Measurements from ENCODE around the gene DIS3L2. TPM values are rescaled to one million over a fixed set of nuclear protein-coding genes. Genes with fewer than 3 reads are reported as not detected.

DIS3L2 gene
- total RNA-seq, 1 donor from 2014 or later = 42.1 TPM

DNA sequence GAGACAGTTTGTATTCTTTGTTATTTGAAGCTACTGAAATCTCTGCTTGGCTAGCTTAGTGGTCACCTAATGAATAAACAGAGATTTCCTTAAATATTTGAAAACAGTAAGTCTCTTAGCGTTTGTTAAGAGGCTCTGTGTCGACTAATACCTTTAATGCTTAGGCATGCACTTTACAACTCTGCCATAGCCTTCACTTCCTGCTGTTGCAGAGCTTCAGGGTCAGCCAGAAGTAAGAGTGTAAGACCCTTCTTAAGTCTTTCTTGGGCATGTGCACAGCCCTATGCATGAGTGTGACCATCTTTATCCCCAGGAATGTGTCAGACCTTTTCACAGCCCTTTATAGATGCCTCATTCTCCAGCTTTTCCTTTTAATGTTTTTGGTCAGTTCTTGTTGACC lies 221.8 kb downstream of the DIS3L2 start:
- no peaks in the 10 kb centered on the region for H3K27me3 Mint-ChIP-seq (ENCODE audit: unreplicated experiment)
- H3K36me3 Mint-ChIP-seq (ENCODE audit: unreplicated experiment) = no peaks in the 10 kb centered on the region
- TF ChIP-seq, protein P1, sequence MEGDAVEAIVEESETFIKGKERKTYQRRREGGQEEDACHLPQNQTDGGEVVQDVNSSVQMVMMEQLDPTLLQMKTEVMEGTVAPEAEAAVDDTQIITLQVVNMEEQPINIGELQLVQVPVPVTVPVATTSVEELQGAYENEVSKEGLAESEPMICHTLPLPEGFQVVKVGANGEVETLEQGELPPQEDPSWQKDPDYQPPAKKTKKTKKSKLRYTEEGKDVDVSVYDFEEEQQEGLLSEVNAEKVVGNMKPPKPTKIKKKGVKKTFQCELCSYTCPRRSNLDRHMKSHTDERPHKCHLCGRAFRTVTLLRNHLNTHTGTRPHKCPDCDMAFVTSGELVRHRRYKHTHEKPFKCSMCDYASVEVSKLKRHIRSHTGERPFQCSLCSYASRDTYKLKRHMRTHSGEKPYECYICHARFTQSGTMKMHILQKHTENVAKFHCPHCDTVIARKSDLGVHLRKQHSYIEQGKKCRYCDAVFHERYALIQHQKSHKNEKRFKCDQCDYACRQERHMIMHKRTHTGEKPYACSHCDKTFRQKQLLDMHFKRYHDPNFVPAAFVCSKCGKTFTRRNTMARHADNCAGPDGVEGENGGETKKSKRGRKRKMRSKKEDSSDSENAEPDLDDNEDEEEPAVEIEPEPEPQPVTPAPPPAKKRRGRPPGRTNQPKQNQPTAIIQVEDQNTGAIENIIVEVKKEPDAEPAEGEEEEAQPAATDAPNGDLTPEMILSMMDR (IDR thresholded peaks at IDR 0.05; ENCODE audit: partially characterized antibody, unreplicated experiment) = no peak
- no peak for DNase-seq
- no peak overlapping the region for H3K4me3 Mint-ChIP-seq (ENCODE audit: unreplicated experiment)
- H3K9me3 Mint-ChIP-seq (ENCODE audit: unreplicated experiment) = peaks cover 3% of the 10 kb centered on the region
- H3K4me1 Mint-ChIP-seq (ENCODE audit: low read depth, unreplicated experiment) = no peaks in the 10 kb centered on the region
- no peak overlapping the region for H3K27ac Mint-ChIP-seq (ENCODE audit: unreplicated experiment)

DNA sequence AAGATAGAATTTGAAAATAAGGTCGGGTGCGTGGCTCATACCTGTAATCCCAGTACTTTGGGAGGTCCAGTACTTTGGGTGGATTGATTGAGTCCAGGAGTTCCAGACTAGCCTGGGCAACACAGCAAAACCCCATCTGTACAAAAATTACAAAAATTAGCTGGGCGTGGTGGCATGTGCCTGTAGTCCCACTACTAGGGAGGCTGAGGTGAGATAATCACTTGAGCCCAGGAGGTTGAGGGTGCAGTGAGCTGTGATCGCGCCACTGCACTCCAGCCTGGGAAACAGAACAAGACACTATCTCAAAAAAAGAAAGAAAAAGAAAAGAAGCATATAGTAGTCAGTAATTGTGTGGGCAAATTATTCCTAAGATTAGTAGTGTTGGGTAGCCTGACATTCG lies 222.8 kb downstream of the DIS3L2 start:
- Mint-ChIP-seq H3K4me1 (ENCODE audit: low read depth, unreplicated experiment) (no peaks in the 10 kb centered on the region), H3K36me3 (ENCODE audit: unreplicated experiment) (no peaks in the 10 kb centered on the region), H3K4me3 (ENCODE audit: unreplicated experiment) (no peak overlapping the region), H3K9me3 (ENCODE audit: unreplicated experiment) (peaks cover 3% of the 10 kb centered on the region), H3K27ac (ENCODE audit: unreplicated experiment) (no peak overlapping the region), H3K27me3 (ENCODE audit: unreplicated experiment) (no peaks in the 10 kb centered on the region)
- TF ChIP-seq, protein P1 (IDR thresholded peaks at IDR 0.05; ENCODE audit: partially characterized antibody, unreplicated experiment) = no peak
- no peak for DNase-seq

DNA sequence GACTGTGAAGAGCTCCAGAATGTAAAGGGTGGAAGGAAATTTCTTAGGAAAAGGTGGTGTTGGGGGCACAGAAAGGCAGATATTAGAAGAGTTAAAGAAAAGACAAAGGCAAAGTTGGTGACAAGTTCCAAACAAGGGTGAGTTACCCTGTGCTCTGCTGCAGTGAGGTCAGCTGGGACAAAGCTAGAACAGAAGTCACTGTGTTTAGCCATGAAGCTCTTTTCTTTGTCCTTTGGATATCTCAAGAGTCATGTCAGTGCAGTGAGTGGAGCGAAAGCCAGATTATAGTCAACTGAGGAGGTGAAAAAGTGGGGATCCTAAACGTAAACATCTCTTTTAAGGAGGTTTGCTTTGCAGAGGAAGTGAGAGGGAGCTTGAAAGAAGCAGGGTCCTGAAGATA lies 229.3 kb downstream of the DIS3L2 start:
- H3K4me3 Mint-ChIP-seq (ENCODE audit: unreplicated experiment) = no peak overlapping the region
- peaks cover 3% of the 10 kb centered on the region for H3K9me3 Mint-ChIP-seq (ENCODE audit: unreplicated experiment)
- no peak overlapping the region for H3K27ac Mint-ChIP-seq (ENCODE audit: unreplicated experiment)

DNA sequence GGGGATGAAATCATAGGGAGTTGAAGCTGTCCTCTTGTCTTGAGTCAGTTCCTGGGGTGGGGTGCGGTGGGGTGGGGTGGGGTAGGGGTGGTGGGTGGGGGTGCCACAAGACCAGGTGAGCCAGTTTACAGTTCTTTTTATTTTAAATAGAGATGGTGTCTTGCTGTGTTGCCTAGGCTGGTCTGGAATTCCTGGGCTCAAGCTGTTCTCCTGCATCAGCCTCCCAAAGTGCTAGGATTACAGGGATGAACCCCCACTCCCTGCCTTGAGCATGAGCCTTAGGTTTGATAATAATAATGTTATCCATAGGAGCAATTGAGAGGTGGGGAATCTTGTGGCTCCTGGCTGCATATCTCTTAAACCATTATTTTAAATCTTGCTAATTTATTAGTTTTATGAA lies 234.0 kb downstream of the DIS3L2 start:
- TF ChIP-seq, protein P1 (IDR thresholded peaks at IDR 0.05; ENCODE audit: partially characterized antibody, unreplicated experiment) = no peak
- Mint-ChIP-seq H3K27me3 (ENCODE audit: unreplicated experiment) (peaks cover 1% of the 10 kb centered on the region), H3K27ac (ENCODE audit: unreplicated experiment) (no peak overlapping the region), H3K36me3 (ENCODE audit: unreplicated experiment) (no peaks in the 10 kb centered on the region), H3K4me1 (ENCODE audit: low read depth, unreplicated experiment) (no peaks in the 10 kb centered on the region), H3K9me3 (ENCODE audit: unreplicated experiment) (peaks cover 2% of the 10 kb centered on the region), H3K4me3 (ENCODE audit: unreplicated experiment) (no peak overlapping the region)
- DNase-seq = no peak

More for the DNA sequence above, 229.3 kb downstream of the DIS3L2 start:
- TF ChIP-seq, protein P1 (IDR thresholded peaks at IDR 0.05; ENCODE audit: partially characterized antibody, unreplicated experiment) = no peak
- Mint-ChIP-seq H3K27me3 (ENCODE audit: unreplicated experiment) (peaks cover 1% of the 10 kb centered on the region), H3K36me3 (ENCODE audit: unreplicated experiment) (no peaks in the 10 kb centered on the region), H3K4me1 (ENCODE audit: low read depth, unreplicated experiment) (no peaks in the 10 kb centered on the region)
- DNase-seq = no peak

DNA sequence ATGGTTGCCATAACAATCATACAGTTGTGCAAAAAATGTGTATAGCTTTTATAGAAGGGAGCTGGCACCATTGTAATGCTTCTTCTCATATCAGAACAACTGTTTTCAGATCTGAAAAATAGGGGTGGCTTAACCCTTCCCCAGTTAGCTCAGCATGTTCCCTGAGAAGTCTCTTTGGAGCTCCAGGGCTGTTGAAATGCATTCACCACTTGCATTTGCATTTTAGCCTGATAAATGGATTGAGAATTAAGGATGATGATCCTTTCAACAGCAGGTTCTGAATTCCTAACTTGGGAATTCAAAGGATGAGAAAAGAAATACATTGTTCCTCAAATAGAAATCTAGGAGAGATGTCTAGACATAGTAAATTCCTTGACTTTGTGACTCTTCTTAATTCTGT lies 235.3 kb downstream of the DIS3L2 start:
- H3K27me3 Mint-ChIP-seq (ENCODE audit: unreplicated experiment) = no peaks in the 10 kb centered on the region
- TF ChIP-seq, protein P1 (IDR thresholded peaks at IDR 0.05; ENCODE audit: partially characterized antibody, unreplicated experiment) = no peak
- H3K4me3 Mint-ChIP-seq (ENCODE audit: unreplicated experiment) = no peak overlapping the region
- no peaks in the 10 kb centered on the region for H3K36me3 Mint-ChIP-seq (ENCODE audit: unreplicated experiment)
- peaks cover 2% of the 10 kb centered on the region for H3K9me3 Mint-ChIP-seq (ENCODE audit: unreplicated experiment)
- no peak overlapping the region for H3K27ac Mint-ChIP-seq (ENCODE audit: unreplicated experiment)
- no peaks in the 10 kb centered on the region for H3K4me1 Mint-ChIP-seq (ENCODE audit: low read depth, unreplicated experiment)
- DNase-seq = no peak
